OCI-M2 (cell line): ENCODE results near the gene FRG1.
"Not testable (repeated sequence)": the region's sequence is repeated elsewhere in the genome, so short reads cannot be mapped to it uniquely, and the experiment has no call there.

Experiments used
- DNase-seq: peaks from one replicate; lab custom pipeline; 2025; ENCODE audit not compliant: unreplicated experiment; lab: John Stamatoyannopoulos, UW

Gene FRG1

DNA sequence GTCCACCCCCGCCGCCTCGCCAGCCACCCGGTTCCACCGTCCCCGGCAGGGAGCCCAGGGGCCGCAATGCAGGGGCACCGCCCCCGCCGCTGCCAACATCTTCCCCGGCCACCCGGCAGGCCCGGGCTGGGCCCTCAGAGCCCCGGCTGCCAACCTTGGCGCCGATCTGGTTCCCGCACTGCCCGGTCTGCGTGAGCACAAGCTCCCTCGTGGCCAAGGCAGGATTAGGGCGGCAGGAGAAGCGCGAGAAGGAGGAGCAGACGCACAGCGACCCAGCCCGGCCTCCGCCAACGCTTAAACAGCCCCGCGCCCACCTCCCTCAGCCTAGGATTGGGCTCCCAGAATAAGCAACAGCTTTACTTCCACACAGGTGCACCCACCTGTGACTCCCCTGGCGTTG is 44.0 kb downstream of the FRG1 start:
- DNase-seq, result not testable (repeated sequence)

DNA sequence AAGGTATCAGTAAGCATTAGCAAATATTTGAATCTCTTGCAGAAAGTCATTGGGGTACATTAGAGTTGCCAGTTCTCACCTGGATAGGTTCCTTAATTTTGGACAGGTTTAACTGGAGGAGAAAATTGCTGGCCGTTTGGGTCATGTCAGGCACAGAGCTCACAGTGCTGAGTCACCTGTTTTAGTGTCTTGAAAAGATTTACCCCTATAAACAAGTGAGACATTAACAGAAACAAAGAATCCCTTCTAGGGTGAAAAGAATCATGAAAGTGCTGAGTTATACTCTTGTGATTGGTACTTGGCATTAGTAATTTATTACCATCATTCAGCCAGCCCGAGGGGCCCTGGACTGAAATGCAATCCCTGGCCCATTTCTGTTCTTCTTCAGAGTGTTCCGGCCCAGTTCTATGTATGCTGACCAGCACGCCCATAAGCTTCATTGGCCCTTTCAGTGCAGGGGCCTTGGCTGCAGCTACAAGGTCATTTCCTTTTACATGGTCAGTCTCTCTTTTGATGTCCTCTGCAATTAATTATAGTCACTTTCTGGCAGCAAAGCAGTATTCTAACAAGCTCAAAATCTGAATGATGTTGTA is 45.1 kb downstream of the FRG1 start:
- DNase-seq, result not testable (repeated sequence)

DNA sequence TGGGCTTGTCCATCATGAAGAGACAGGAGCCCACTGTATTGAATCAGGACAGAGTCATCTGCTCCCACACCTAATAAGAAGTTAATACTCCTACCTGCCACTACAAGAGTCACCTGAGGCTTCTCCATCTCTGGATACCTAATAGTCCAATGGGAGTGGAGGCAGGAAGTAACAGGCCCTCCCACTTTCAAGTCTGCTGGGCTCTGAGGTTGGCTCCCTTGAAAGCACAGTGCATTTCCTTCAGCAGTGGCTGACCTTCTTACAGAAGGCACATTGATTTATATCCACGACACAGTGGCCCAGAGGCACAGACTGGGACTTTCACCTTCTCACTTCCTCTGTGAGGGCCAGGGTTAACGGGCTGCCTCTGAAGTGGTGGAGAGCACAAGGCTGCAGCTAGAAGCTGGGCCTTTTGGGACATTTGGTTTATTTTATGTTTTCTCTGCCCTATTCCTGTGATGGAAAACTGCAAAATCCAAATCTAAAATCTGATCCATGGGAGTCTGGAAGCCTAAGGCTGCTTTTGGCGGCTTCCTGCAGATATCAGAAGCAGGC is 48.3 kb downstream of the FRG1 start:
- no peak for DNase-seq

DNA sequence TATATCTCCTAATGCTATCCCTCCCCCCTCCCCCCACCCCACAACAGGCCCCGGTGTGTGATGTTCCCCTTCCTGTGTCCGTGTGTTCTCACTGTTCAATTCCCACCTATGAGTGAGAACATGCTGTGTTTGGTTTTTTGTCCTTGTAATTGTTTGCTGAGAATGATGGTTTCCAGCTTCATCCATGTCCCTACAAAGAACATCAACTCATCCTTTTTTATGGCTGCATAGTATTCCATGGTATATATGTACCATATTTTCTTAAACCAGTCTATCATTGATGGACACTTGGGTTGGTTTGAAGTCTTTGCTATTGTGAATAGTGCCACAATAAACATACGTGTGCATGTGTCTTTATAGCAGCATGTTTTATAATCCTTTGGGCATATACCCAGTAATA is 49.3 kb downstream of the FRG1 start:
- DNase-seq, result not testable (repeated sequence)
